Heart right ventricle (tissue), 16 donors: ENCODE results near the gene MCM7. TPM values are rescaled to one million over a fixed set of nuclear protein-coding genes. Genes with fewer than 3 reads are reported as not detected.

Experiments
- ATAC-seq, 8 donors: fragments of 200-7000 bp; cut with Tn5 transposase; one replicate each; pipeline ENCODE4 v1.9.1; 2020; ENCODE audit warnings: mild to moderate bottlenecking in 8 of 8, moderate library complexity in 8 of 8, moderate number of reproducible peaks in 1 of 8
- DNase-seq, 2 donors: peaks; one replicate each; pipeline ENCODE4 v3.0.0-alpha.2; 2020
- H3K27ac ChIP-seq, 10 donors: fragments of 200-600 bp; sonication (generic) in 2 of 10; one replicate each; pipeline versions ENCODE4 v1.5.0 to v1.8.0; 2020 to 2022; ENCODE audit warnings: mild to moderate bottlenecking in 3 of 10
- H3K27me3 ChIP-seq, 7 donors: fragments of 200-600 bp; one replicate each; pipeline ENCODE4 v1.8.0; 2021 to 2022; ENCODE audit warnings: mild to moderate bottlenecking in 2 of 7
- H3K36me3 ChIP-seq, 9 donors: fragments of 200-600 bp; sonication (generic) in 1 of 9; one replicate each; pipeline versions ENCODE4 v1.5.0 to v1.8.0; 2020 to 2022; ENCODE audit warnings: mild to moderate bottlenecking in 2 of 9
- H3K4me1 ChIP-seq, 9 donors: fragments of 200-600 bp; sonication (generic) in 1 of 9; one replicate each; pipeline versions ENCODE4 v1.5.0 to v1.8.0; 2020 to 2022; ENCODE audit warnings: mild to moderate bottlenecking in 4 of 9
- H3K4me3 ChIP-seq, 10 donors: fragments of 200-600 bp; sonication (generic) in 2 of 10; one replicate each; pipeline versions ENCODE4 v1.5.0 to v1.8.0; 2020 to 2022; ENCODE audit warnings: mild to moderate bottlenecking in 7 of 10, moderate library complexity in 2 of 10
- H3K9me3 ChIP-seq, 11 donors: fragments of 200-600 bp in 10 of 11; sonication (generic) in 2 of 11; one replicate each; pipeline versions ENCODE4 v1.5.0 to v1.8.0; 2013 to 2022; ENCODE audit warnings: mild to moderate bottlenecking in 2 of 11, control low read depth in 1 of 11, moderate library complexity in 1 of 11
- WGBS, 2 donors: extraction: QIAGEN DNeasy Blood & Tissue Kit; methylation state at CpG; one replicate each; pipeline ENCODE4 v1.1.7; 2013; ENCODE audit warnings: inconsistent platforms in 1 of 2; 5-methylcytosine and 5-hydroxymethylcytosine counted together
- intact Hi-C, 10 donors: fragments of 100-400 bp; cut with DNase I; formaldehyde crosslinking; loops; one replicate each; pipeline versions ENCODE4 v1.11.1 to v1.14.2; 2022
- polyA plus RNA-seq, 2 donors: library from polyadenylated mRNA; stranded (reverse); fragments of 200-250 nt; gene quantifications; one replicate each; pipeline ENCODE4 v1.2.3, GENCODE V29; 2013
- total RNA-seq, 10 donors: library from RNA; stranded (reverse); fragmentation: NEBNext Ultra II Directional in 3 of 10; extraction: Animal tissue kit (Norgen Biotek cat#: 25700) in 3 of 10; gene quantifications; one replicate each; pipeline versions ENCODE4 v1.2.1 to v1.2.4, GENCODE V29; 2021 to 2023
- TF ChIP-seq, protein P1 (sequence below), 9 donors: fragments of 200-600 bp; sonication (generic) in 2 of 9; IDR thresholded peaks; one replicate each; pipeline versions ENCODE4 v1.5.0 to v1.8.0; 2021 to 2022; ENCODE audit warnings: antibody characterized with exemption in 9 of 9, mild to moderate bottlenecking in 5 of 9, moderate library complexity in 1 of 9
- donor health status: Arrhythmogenic right ventricular cardiomyopathy.
- donor health status: ischemic (EF 13 %, LVEDD 7.1; RV severe dilation, severe dysfunction).
- donor health status: healthy with polysubstance abuse.
- donor health status: DM: no; HTN: yes; CAD: no.
- donor health status: DM: no; HTN: no; CAD: no.
- donor health status: ischemic (EF 25% LVEDD 6.9; RV normal size, moderate dysfunction).
- donor health status: ischemic (EF 25% LVEDD 5.7; RV mildly dilated, moderate dysfunction).
- donor health status: healthy.
- donor health status: DM: yes; HTN: yes; CAD: no.
- donor health status: Ischemic cardiomyopathy.
- donor health status: ischemic (EF 35%, LVEDD 5.7; RV mildly dilated, moderate dysfunction).
- donor health status: nonischemic (EF 11% LVEDD 7.7; RV severe dilation, severe dysfunction).
- donor health status: DM: yes; HTN: yes; CAD: no.
- donor health status: PGD.
- donor health status: ischemic (EF 29% LVEDD 5.4; RV normal size, mild dysfunction).
- donor health status: nonischemic (EF 23%, LVEDD 6.1; RV moderate dilation, normal function).

Gene MCM7
- total and polyA plus RNA-seq, 12 donors, result 11.6 to 30.4 (median 16.5) TPM

GRCh38 chr7:100080907-100081534 is 20.2 kb downstream of the MCM7 start:
- ATAC-seq (no peak), DNase-seq (no peak)
- peaks cover 0 to 43% (median 23%) of the 10 kb centered on the region in 9 donors for H3K36me3 ChIP-seq
- H3K9me3 ChIP-seq, result no peaks in the 10 kb centered on the region
- intact Hi-C loops, result loop anchor here in 6 of 10 donors (1.0 to 10.0 kb wide), 7 partner anchors 34 to 166 kb away; partner anchors contain the start of genes TRIM4 (in 2 of the 6), MBLAC1 (in 1 of the 6) and ZSCAN21 (in 1 of the 6)
- H3K4me1 ChIP-seq, result peaks cover 7 to 42% (median 32%) of the 10 kb centered on the region in 9 donors
- peak overlapping the region; percentile 71 to 99 (median 90) for H3K4me3 ChIP-seq
- H3K27me3 ChIP-seq, result no peaks in the 10 kb centered on the region
- WGBS, 2 donors, result 1% methylated on average over 34 of the region's 34 CpGs
- TF ChIP-seq, protein P1, sequence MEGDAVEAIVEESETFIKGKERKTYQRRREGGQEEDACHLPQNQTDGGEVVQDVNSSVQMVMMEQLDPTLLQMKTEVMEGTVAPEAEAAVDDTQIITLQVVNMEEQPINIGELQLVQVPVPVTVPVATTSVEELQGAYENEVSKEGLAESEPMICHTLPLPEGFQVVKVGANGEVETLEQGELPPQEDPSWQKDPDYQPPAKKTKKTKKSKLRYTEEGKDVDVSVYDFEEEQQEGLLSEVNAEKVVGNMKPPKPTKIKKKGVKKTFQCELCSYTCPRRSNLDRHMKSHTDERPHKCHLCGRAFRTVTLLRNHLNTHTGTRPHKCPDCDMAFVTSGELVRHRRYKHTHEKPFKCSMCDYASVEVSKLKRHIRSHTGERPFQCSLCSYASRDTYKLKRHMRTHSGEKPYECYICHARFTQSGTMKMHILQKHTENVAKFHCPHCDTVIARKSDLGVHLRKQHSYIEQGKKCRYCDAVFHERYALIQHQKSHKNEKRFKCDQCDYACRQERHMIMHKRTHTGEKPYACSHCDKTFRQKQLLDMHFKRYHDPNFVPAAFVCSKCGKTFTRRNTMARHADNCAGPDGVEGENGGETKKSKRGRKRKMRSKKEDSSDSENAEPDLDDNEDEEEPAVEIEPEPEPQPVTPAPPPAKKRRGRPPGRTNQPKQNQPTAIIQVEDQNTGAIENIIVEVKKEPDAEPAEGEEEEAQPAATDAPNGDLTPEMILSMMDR (IDR thresholded peaks at IDR 0.05), result no peak
- H3K27ac ChIP-seq, result peak overlapping the region; percentile 65 to 96 (median 89)

GRCh38 chr7:100079024-100079560 is 22.1 kb downstream of the MCM7 start:
- TF ChIP-seq, protein P1 (IDR thresholded peaks at IDR 0.05), result no peak
- Histone ChIP-seq H3K4me3 (no peak overlapping the region), H3K27ac (no peak overlapping the region), H3K36me3 (peaks cover 4 to 62% (median 41%) of the 10 kb centered on the region in 9 donors), H3K27me3 (no peaks in the 10 kb centered on the region), H3K4me1 (peaks cover 7 to 42% (median 32%) of the 10 kb centered on the region in 9 donors), H3K9me3 (no peaks in the 10 kb centered on the region)
- ATAC-seq (no peak), DNase-seq (no peak)
- intact Hi-C loops, result no loop called here
- 68 to 72% methylated on average over 7 of the region's 7 CpGs for WGBS, 2 donors

DNA sequence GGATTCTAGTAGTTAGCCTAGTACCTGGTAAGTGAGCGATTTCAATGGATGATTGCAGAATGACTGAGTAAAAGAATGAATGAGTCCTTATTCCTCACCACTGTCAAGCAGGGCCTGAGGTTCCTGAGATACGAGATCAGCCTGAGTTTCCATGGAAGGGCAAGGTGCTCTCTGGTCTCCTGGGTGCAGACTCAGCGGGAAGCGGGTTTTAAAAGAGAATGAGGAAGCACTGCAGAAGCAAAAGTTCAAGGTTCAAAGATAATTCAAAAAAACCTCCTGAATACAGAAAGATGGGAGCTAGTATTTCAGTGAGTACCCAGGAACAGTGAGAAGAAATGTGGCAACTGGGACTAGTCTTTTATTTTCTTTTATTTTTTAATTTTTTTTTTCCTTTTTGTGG is 24.0 kb downstream of the MCM7 start:
- H3K4me3 ChIP-seq, result no peak overlapping the region
- no peak for DNase-seq
- WGBS, 2 donors, result 92 to 97% methylated on average over 4 of the region's 4 CpGs

GRCh38 chr7:100075418-100075817 is 25.8 kb downstream of the MCM7 start:
- H3K4me3 ChIP-seq, result no peak overlapping the region
- 93 to 98% methylated on average over 6 of the region's 6 CpGs for WGBS, 2 donors
- H3K27me3 ChIP-seq, result no peaks in the 10 kb centered on the region
- TF ChIP-seq, protein P1 (IDR thresholded peaks at IDR 0.05), result no peak
- peaks cover 24 to 99% (median 78%) of the 10 kb centered on the region in 9 donors for H3K36me3 ChIP-seq
- DNase-seq (no peak), ATAC-seq (no peak)
- no peak overlapping the region for H3K27ac ChIP-seq
- H3K4me1 ChIP-seq, result peaks cover 5 to 23% (median 16%) of the 10 kb centered on the region in 9 donors
- intact Hi-C loops, result no loop called here
- peaks cover 2 to 34% (median 26%) of the 10 kb centered on the region in 11 donors for H3K9me3 ChIP-seq

More for the DNA sequence above, 24.0 kb downstream of the MCM7 start:
- intact Hi-C loops, result no loop called here
- no peaks in the 10 kb centered on the region for H3K27me3 ChIP-seq
- peaks cover 7 to 33% (median 25%) of the 10 kb centered on the region in 9 donors for H3K4me1 ChIP-seq
- no peak overlapping the region for H3K27ac ChIP-seq
- TF ChIP-seq, protein P1 (IDR thresholded peaks at IDR 0.05), result no peak
- H3K9me3 ChIP-seq, result peaks cover 0 to 16% (median 8%) of the 10 kb centered on the region in 11 donors
- H3K36me3 ChIP-seq, result peaks cover 11 to 81% (median 60%) of the 10 kb centered on the region in 9 donors
- ATAC-seq, result no peak
